GM21717 (cell line): ENCODE data around the gene TWF2.
A peak's percentile ranks its signal among the peaks of the same experiment; 100 is the strongest.

Source experiments
- ATAC-seq: cut with Tn5 transposase; IDR thresholded peaks from one replicate; pipeline ENCODE4 v1.9.1; 2021; ENCODE audit warnings: mild to moderate bottlenecking, moderate library complexity; ENCODE audit not compliant: unreplicated experiment

TWF2 gene

DNA sequence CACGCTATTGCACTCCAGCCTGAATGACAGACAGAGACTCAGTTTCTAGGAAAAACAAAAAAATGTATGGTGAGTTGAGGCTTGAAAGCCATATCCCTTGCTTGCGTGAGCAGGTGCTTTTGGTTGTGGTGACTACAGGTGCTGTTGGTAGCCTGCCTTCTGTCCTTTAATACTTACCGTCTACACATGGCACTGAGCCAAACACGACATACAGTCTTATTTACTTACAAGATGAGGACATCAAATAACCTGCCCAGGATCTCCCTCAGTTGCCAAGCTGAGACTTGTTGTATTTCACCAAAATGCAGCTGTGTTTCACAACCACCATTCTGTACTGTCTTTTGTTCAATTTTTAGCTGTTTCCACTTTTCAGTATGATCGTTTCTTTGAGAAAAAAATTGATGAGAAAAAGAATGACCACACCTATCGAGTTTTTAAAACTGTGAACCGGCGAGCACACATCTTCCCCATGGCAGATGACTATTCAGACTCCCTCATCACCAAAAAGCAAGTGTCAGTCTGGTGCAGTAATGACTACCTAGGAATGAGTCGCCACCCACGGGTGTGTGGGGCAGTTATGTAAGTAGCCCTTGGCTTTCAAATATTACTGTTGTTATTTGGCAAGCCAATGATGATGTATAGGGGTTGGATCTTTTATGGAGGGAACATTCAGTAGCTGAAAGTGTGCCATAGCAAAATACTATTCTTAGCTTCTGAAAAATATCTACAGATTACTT lies 34.5 kb downstream of the TWF2 start:
- no peak for ATAC-seq

DNA sequence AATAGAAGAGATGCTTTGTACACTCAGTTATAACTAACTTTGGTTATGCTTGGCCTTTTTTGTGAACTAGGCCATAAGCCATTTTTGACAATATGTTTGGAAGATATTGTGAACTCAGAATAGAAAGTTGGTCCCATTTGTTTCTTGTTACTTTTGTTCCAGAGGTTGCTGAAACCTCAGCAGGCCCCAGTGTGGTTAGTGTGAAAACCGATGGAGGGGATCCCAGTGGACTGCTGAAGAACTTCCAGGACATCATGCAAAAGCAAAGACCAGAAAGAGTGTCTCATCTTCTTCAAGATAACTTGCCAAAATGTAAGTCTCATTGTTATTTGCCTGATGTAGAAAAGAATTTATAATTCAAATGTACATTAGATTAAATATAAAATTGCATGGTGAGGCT lies 35.3 kb downstream of the TWF2 start:
- no peak for ATAC-seq

DNA sequence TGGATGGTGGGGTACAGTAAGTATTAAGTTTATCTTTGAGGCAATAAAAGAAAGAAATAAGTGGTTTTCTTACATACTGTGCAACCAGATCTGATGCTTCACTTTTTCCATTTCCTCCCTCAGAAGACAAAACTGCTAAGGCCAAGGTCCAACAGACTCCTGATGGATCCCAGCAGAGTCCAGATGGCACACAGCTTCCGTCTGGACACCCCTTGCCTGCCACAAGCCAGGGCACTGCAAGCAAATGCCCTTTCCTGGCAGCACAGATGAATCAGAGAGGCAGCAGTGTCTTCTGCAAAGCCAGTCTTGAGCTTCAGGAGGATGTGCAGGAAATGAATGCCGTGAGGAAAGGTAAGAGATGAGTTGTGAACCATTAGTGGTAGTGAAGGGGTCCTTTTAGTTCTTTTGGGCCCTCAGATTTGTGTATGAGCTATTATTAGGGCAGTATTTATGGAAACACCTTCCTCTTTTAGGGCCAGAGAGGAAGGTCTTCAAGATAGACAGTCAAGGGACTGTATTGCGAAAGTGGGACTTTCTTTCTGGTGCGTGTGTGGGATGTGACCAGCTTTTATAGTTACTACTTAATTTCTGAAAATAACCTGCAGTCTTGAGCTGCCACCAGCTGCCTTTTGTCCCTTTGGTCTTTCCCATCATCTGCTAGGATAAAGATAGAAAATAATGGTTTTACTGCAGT lies 36.4 kb downstream of the TWF2 start:
- ATAC-seq: no peak

DNA sequence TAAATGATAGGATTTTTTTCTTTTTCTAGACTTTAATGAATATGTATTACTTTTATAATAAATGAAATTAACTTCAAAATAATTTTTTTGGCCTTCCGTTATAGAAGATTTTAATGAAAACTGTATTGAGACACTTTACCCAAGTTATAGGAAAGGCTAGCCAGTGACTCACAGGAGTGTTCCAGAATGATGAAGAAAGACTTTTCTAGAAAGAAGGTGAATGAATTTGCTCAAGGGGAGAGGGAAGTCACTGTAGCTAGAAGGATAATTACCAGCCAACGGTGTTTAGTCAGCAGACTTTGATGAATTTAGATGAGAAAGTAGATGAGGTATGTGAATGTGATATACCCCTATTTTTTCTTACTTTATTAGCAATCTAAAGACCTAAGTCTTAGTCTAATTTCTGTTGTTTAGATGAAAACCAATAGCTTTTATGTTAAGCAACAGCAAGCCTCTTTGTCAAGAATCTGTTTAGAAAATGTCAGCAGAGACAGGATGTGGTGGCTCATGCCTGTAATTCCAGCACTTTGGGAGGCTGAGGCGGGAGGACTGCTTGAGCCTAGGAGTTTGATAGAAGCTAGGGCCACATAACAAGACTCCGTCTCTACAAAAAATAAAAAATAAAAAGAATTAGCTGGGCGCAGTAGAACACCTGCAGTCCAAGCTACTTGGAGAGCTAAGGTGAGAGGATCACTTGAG lies 37.8 kb downstream of the TWF2 start:
- no peak for ATAC-seq

DNA sequence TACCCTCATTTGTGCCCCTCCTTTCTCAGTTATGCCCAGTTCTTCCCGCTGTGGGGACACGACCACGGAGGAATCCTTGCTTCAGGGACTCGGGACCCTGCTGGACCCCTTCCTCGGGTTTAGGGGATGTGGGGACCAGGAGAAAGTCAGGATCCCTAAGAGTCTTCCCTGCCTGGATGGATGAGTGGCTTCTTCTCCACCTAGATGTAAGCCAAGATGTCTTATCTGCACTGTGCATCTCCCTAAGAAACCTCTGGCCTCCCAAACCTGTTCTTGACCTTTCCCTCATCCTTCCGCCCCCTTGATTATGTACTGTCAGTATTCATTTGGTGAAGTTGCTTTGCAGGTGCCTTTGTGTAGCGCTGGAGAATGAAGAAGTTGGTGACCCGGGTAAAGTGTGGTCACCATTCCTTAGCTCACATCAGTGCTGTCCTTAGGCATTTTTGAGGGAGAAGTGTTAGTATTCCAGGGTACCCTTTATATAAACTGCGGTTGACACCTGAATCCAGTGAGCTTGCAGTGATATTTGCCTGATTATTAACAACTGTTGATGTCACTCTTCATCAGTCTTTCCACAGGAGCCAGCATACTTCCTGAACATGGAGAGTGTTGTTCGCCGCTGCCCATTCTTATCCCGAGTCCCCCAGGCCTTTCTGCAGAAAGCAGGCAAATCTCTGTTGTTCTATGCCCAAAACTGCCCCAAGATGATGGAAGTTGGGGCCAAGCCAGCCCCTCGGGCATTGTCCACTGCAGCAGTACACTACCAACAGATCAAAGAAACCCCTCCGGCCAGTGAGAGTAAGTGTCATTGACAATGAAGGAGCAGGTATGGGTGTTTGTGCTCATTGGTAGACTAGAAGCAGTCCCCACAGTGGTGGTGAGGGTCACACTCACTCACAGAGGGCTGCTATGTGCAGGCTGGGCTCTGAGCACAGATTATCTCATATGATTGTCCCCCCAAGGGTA lies 40.0 kb downstream of the TWF2 start:
- ATAC-seq: no peak

DNA sequence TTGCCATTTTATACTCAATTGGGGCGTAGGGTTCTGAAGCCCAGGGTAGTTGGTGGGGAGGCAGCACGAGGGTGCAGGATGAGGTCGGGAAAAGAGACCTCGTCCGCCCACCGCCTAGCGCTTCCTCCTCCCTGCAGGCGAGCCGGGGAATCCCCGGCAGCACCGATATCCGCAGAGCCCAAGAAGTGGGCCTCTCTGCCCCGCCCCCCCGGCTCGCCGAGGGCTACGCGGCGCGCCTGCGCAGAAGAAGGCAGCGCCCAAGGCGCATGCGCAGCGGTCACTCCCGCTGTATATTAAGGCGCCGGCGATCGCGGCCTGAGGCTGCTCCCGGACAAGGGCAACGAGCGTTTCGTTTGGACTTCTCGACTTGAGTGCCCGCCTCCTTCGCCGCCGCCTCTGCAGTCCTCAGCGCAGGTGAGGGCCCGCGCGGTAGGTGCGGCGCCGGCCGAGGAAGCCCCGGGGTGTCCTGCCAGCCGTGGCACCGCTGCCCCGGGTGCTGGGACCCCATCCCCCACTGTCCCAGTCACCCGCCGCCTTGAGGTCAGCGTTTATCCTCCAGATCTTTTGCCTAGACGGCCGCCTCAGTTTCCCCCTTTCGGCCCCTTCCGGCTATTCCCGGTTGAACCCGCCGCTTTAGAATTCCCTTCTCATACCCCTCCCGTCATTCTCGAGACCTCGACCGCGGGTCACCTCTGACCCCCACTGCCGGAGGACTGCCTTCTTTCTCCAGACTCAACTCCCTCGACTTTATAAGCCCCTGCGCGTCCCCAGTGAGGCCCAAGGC lies 40.9 kb downstream of the TWF2 start, which contains the start of gene ALAS1:
ALAS1 (plus strand) TSS at position 319 of the 784 bp plus-strand sequence. CDS start 1,082 bp downstream, outside the sequence.
- ATAC-seq: peak; percentile 60

DNA sequence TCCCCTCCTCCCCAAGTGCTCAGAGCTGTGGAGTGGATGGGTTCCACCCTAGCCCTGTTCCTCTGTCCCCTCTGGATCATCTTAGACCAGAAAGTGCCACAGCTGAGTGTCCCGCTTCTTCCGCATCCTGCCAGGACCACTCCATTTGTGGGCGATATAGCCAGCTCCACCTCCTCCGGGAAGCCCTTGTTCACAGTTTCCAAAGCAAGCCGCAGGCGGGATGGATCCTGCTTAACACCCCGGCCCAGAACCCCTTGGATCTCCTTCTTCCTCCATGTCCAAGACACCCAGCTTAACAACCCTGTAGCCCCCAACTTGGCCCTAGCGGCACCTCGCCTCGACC lies 41.5 kb downstream of the TWF2 start:
- ATAC-seq: no peak

DNA sequence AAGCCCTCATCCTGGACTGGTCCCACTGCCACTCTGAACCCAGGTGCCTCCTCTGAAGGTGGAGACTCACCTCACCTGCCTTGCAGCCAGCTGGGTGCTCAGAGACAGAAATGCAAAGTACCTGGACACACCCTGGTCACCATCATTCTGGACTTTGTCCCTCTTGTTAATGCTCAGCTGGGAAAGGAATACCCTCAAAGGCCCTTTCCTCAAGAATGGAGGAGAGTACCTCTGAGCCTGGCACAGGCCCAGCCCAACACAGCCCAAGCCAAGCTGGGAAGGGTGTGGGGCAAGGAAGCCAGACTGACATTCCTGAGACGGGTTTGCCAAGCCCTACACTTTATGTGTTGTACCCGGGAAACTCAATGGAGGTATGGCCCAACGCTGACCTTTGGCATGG lies 42.0 kb downstream of the TWF2 start:
- no peak for ATAC-seq

DNA sequence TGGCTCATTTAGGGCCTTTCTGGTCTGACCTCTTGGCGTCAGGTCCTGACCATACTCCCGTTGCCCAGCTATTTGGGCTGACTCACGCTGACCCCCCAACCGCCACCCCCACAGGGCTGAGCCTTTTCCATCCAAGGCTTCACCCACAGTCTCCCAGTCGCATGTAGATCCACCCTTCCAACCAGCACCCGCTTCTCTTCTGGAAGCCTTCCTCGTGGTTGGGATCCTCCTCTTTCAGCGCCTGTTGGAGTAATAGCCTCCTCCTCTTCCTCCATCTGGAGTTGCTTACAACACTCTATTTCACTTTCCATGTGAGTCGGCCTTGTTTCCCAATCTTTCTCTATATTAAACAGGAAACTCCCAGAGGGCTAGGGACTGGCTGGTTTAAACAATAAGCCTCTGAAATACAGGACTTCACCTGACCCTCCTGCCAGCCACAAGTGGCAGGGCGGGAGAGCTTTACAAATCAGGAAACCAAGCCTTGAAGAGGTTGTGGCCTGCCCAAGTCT lies 43.1 kb downstream of the TWF2 start:
- no peak for ATAC-seq

DNA sequence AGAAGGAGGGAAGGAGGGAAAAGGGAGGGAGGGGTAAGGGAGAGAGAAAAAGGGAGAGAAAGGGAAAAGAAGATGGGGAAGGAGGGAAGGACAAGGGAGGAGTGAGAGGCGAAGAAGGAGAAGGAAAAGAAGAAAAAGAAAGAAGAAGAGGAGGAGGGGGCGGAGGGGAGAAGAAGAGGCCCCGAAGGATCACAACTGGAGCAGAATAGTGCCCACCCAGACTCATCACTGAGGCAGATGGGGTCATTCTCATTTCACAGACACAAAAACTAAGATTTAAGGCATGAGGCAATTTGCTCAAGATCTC lies 43.7 kb downstream of the TWF2 start:
- ATAC-seq: no peak

DNA sequence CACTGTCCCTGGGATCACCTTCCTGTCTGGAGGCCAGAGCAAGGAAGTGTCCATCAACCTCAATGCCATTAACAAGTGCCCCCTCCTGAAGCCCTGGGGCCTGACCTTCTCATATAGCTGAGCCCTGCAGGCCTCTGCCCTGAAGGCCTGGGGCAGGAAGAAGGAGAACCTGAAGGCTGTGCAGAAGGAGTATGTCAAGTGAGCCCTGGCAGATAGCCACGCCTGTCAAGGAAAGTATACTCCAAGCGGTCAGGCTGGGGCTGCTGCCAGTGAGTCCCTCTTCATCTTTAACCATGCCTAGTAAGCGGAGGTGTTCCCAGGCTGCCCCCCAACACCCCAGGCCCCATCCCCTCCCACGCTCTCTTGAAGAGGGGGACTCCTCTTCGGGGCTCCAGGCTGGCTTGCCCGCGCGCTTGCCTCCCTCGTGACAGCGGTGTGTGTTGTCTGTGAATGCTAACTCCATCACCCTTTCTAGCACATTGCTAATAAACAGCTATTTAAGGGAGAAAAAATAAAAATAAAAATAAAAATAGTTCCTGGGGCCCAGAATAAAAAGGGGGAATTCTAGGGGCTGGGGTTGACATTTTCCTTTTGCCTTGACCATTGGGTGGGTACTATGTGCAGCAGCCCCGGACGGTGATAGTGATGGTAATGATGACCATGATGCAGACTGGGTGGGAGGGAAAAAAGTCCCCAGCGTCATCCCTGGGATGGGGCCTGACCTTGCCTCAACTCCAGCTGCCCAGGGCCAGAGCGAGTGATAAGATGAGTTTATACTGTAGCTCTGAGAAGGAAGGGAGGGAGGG lies 44.3 kb downstream of the TWF2 start:
- no peak for ATAC-seq

DNA sequence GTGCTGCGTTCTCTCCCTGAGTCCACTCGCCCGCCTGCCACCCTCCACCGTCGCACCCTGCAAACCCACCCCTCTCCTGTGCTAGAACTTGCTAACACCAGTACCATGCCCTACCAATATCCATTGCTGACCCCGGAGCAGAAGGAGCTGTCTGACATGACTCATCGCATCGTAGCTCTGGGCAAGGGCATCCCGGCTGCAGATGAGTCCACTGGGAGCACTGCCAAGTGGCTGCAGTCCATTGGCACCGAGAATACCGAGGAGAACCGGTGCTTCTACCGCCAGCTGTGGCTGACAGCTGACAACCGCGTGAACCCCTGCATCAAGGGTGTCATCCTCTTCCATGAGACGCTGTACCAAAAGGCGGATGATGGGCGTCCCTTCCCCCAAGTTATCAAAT lies 45.9 kb downstream of the TWF2 start:
- no peak for ATAC-seq

DNA sequence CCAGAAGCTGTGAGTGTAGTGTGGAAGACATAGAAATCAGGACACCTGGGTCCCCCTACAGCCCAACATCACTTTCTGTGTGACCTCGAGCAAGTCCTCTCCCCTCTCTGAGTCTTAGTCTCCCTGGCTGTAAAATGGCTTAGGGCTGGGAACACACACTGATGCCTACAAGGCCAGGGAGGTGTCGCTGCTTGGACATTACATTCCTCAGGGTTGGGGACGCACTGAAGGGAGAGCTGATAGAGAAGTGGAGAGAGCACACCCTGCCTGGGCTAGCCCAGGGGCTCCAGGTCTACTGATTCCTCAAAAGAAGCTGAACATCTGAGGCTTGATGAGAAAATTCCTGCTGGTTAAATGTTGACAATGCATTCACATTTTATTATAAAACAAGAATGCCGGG lies 47.3 kb downstream of the TWF2 start:
- no peak for ATAC-seq

DNA sequence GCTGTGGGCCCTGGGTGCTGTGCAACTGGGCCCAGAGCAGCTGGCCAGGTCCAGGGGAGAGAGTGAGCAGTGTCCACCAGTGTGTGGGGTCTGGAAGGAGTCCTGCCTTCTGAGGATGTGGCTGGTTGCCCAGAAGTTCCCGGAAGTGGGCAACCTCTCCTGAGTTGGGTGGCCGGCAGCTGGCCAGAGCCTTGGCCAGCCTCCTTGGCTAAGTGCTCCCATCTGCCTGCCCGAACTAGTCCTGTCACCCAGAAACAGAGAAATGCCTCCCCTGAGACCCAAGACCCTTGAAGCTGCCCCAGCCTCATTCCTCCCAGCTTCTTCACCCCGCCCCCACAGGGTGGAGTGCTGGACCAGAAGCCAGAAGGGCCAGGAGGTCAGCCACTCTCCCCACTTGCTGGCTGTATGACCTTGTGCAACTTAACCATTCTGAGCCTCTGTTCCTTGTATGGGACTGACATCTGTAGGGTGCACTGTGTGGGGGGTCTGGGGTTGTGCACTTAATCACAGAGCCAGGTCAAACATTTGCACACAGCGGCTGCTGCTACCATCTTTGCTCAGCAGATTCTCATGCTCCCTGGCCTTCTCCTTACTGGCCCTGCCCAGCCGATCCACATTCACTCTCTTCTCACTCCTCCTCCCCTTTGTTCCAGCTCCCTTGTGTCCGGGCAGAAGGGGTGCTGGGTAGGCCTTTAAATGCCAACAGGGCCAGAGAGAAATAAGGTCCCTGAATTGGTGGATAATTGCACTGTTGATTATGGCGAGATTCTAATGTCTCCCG lies 48.5 kb downstream of the TWF2 start:
- ATAC-seq: no peak

DNA sequence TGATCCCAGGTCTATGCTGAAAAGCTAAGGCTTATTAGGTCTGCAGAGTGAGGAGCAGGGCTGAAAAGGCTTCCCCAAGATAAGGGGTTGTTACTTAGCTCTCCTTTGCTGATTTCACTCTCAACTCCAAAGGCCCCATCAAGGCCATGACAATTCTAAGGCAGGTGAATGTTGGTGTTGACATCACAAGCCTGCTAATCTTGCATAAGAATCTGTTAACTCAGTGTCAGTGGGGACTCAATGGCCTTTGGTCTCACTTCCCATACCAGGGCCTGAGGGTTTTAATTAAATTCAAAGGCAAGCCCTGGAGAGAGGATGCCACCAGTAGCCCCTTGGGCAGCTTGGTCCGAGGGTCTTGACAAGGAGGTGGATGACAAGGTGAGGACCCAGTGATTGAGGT lies 50.4 kb downstream of the TWF2 start:
- ATAC-seq: no peak

DNA sequence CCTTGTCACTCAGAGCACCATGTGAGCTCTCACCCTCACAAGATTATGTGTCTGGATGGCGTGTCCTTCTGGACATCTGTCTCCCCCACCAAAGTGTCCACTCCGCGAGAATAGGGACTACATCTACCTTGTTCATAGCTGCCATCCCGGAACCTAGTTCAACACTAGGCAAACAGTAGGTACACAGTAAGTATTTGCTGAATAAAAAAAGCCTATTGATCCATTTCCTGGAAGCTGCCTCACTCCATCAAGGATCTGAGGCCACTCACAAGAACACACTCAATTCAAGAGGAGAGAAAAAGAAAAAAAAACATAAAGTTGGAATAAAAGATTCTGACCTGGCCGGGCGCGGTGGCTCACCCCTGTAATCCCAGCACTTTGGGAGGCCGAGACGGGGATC lies 52.2 kb downstream of the TWF2 start:
- no peak for ATAC-seq

DNA sequence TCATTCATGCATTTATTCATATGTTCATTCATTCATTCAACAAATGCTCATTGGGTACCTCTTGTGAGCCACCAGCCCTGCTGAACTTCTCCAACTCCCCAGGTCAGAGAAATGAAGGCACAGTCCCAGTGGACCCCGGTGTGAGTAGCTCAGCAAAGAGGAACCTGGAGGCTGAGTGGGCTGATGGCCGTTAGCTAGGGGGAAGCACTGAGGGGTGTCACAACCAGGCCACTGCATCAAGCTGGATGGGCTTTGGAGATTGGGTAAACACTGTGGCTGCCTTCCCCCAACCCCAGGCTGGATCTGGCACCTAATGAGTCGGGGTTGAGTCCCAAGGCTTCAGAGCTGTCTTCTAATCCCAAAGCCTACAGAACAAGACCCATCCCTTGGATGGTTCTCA lies 53.1 kb downstream of the TWF2 start:
- no peak for ATAC-seq

DNA sequence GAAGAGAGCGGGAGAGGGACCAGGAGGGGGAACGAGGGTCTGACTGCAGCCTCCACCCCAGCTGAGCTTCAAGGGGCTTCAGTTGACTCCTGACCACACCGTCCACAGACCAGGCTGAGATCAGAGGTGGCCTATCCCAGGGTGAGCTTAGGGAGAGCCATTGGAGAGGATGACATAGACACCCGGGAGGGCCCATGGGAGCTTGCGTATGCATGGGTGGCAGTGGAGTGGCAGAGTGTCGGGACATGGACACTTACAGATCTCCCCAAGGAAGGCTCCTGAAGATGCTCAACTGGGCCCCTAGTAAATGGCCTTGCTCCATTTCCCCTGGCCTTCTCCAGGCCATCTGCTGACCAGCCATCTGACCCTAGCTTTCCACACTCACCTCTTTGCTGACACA lies 53.6 kb downstream of the TWF2 start:
- ATAC-seq: no peak

DNA sequence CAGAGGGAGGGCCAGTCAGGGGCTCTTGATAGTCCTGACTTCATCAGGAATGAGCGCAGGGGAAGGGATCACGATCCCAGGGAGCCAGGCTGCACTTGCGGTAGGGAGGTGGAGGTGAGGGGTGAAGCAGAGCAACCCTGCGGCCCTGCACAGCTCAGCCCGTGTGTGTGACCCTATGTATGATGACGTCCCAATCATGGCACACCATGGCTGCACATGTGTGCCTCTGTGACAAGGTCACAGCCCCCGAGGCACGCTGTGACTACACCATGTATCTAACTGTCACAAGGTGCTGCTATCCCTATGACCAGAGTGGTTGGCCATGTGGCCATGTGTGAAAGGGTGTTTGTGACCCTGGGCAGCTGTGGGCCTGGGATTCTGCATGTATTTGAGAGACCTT lies 54.3 kb downstream of the TWF2 start:
- ATAC-seq: no peak
